ENCODE measurements around the gene HIPK4.
"Not testable (repeated sequence)": the region's sequence is repeated elsewhere in the genome, so short reads cannot be mapped to it uniquely, and the experiment has no call there.

Gene HIPK4

DNA sequence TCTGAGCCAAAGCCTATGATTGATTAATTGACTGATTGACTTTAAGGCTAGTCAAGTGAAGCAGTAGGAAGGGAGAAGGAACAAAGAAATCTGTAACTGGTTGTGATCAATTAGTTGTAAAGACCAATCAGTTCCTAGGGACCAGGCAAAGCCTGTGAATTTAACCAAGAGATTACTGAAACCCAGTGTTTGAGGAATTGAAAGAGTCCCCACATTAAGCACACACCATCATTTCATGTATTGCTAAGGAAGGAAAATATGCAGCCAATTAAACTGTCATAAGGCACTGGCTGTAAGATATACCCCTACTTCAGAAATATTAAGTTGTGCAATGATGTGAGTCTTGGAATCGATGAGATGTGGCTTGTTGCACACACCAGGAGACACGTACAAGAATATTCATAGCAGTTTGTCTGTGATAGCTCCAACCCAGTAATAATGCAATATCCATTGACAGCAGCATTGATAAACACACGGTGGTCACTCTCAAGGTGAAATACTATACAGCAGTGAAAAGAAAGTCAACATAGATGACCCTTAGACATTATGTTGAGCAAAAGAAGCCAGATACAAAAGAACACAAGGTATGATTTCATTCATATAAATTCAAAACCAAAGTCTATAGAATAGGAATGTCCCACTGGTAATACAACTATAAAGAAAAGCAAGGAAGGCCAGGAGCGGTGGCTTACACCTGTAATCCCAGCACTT is 50.8 kb downstream of the HIPK4 start:
- no peak overlapping the region for H3K4me3 ChIP-seq (replicated peaks; ENCODE audit: low read depth, low read length)
- DNase-seq (ENCODE audit: low read depth), result no peak
- TF ChIP-seq, protein P1, sequence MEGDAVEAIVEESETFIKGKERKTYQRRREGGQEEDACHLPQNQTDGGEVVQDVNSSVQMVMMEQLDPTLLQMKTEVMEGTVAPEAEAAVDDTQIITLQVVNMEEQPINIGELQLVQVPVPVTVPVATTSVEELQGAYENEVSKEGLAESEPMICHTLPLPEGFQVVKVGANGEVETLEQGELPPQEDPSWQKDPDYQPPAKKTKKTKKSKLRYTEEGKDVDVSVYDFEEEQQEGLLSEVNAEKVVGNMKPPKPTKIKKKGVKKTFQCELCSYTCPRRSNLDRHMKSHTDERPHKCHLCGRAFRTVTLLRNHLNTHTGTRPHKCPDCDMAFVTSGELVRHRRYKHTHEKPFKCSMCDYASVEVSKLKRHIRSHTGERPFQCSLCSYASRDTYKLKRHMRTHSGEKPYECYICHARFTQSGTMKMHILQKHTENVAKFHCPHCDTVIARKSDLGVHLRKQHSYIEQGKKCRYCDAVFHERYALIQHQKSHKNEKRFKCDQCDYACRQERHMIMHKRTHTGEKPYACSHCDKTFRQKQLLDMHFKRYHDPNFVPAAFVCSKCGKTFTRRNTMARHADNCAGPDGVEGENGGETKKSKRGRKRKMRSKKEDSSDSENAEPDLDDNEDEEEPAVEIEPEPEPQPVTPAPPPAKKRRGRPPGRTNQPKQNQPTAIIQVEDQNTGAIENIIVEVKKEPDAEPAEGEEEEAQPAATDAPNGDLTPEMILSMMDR (IDR thresholded peaks at IDR 0.05; ENCODE audit: low read length, missing control alignments), result no peak

DNA sequence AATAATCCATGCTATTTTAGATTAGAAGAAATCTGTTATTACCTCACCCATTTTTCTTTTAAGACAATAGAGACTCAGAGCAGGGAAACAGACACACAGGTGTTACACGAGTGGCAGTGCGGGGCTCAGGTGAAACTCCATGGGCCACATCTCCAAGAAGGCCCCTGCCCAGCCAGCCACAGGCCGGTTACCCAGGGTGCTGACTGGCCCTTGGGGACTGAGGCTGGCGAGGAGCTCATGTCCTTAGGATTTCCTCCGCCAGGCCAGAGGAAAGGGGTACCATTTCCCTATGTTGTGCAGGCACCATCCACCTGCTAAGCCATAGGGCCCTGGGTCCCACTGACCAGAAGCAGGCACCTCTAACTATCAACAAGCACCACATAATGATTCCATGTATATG is 52.4 kb downstream of the HIPK4 start:
- TF ChIP-seq, protein P1 (IDR thresholded peaks at IDR 0.05; ENCODE audit: low read length, missing control alignments), result no peak
- no peak overlapping the region for H3K4me3 ChIP-seq (replicated peaks; ENCODE audit: low read depth, low read length)

DNA sequence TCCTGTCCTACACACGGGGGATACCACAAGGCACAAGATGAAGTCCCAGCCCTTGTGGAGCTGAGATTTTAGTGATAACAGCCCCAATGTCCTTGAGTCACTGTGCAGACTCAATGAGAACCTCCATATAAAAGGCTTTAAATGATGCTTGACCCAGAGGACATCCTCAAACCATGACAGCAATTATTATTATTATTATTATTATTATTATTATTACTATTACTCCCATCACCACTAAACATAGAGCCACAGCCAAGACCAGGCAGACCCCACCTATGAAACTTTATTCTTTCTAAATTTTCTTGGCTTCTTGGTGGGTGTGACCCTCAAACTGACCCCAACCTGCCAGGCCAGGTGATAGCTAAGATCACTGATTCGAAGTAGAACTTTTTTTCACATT is 52.9 kb downstream of the HIPK4 start:
- TF ChIP-seq, protein P1 (IDR thresholded peaks at IDR 0.05; ENCODE audit: low read length, missing control alignments), result no peak
- H3K4me3 ChIP-seq (replicated peaks; ENCODE audit: low read depth, low read length), result no peak overlapping the region
- DNase-seq (ENCODE audit: low read depth), result no peak

More for the DNA sequence above, 52.4 kb downstream of the HIPK4 start:
- DNase-seq (ENCODE audit: low read depth), result no peak

DNA sequence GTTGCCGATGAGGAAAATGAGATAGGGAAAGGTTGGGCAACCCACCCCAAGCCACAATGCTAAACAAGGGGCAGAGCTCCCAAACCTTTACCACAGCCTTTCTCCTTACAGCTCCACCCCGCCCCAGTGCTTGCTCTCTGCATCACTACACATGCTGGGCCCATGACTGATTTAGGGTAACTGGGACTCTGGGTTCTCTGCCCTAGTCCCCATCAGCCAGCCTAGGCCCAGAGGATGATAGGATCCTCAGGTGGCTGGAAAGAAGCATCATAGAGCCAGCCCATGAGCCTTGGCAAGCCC is 53.4 kb downstream of the HIPK4 start:
- TF ChIP-seq, protein P1 (IDR thresholded peaks at IDR 0.05; ENCODE audit: low read length, missing control alignments), result no peak
- no peak overlapping the region for H3K4me3 ChIP-seq (replicated peaks; ENCODE audit: low read depth, low read length)
- no peak for DNase-seq (ENCODE audit: low read depth)

DNA sequence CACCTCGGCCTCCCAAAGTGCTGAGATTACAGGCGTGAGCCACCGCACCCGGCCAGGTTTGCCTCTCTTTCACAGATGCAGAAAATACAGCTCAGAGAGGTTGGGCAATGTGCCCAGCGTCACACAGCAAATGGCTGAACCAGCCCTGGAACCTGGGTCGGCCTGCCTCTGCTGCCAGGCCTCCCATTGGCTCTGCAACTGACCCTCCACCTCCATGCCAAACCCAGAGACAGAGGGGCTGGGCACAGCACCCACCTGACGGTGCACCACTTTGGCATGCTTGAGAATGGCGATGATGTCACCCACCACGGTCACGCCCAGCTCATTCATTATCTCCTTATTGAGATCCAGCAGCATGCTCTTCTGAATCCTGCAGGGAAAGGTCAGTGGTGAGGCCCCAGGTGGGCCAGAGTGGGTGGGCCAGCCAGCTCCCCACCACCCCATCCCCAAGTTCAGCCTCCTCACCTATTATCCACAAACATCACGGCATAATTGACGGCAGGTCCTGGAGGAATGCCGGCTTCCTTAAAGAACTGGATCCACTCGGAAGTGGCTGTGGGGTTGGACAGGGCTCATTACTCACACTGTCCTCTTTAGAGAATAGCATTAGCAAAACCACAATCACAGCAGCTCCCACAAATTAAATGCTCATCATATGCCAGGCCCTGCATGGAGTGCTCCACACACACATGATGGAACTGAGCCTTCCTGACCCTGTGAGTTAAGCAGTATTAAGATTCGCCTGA is 54.0 kb downstream of the HIPK4 start:
- H3K4me3 ChIP-seq (replicated peaks; ENCODE audit: low read depth, low read length), result no peak overlapping the region
- no peak for DNase-seq (ENCODE audit: low read depth)
- TF ChIP-seq, protein P1 (IDR thresholded peaks at IDR 0.05; ENCODE audit: low read length, missing control alignments), result no peak

DNA sequence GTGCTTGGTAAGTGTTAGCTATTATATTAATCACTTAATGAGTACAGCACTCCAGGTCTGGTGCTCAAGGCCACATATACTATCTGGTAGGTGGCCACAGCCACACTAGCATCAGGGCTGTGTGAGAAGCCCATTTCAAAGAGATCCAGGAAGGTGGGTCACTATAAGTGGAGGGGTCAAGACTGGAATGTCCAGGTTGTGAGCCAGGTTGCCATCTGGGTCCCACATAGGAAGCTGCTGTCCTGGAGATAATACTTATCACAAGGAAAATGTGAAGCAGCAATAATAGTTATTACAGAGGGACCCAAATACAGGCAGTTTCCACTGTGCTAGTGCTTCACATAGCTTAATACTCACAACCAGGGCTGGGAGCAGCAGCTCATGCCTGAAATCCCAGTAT is 54.9 kb downstream of the HIPK4 start:
- DNase-seq (ENCODE audit: low read depth), result no peak
- TF ChIP-seq, protein P1 (IDR thresholded peaks at IDR 0.05; ENCODE audit: low read length, missing control alignments), result no peak
- H3K4me3 ChIP-seq (replicated peaks; ENCODE audit: low read depth, low read length), result no peak overlapping the region

DNA sequence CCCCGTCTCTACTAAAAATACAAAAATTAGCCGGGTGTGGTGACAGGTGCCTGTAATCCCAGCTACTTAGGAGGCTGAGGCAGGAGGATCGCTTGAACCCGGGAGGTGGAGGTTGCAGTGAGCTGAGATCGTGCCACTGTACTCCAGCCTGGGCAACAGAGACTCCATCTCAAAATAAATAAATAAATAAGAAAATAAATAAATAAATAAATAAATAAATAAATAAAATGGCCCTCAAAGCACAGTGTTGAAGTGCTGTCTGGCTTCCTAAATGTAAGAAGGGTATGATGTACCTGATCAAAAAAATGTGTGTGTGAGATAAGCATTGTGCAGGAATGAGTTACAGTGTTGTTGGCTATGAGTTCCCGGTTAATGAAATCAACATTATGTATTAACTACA is 56.9 kb downstream of the HIPK4 start:
- DNase-seq (ENCODE audit: low read depth); H3K4me3 ChIP-seq (replicated peaks; ENCODE audit: low read depth, low read length): not testable (repeated sequence)

Measured in fibroblast of pulmonary artery (primary cell).